GM10248 (cell line): ENCODE data around the gene KCND1.

Experiments
- CTCF ChIA-PET: fragments of 300-600 bp; sonication (Branson Sonifier 250); formaldehyde crosslinking; extraction: SDS; loops from one replicate; lab custom pipeline; 2021; ENCODE audit warnings: antibody characterized with exemption; lab: Yijun Ruan, JAX
- POLR2A ChIA-PET: fragments of 350-650 bp; sonication (Branson Sonifier 250); formaldehyde crosslinking; extraction: SDS; loops from one replicate; lab custom pipeline; 2020; ENCODE audit warnings: antibody characterized with exemption; lab: Yijun Ruan, JAX
- DNase-seq: peaks from one replicate; pipeline ENCODE4 v3.0.0; 2012; ENCODE audit errors: extremely low spot score
- CTCF ChIP-seq: IDR thresholded peaks from 2 replicates; pipeline ENCODE4 v1.5.1; 2012; ENCODE audit warnings: mild to moderate bottlenecking, low read depth; ENCODE audit errors: extremely low read depth, missing control alignments, control extremely low read depth

KCND1 gene

GRCh38 chrX:48913605-48914366, 57.9 kb downstream of the KCND1 start:
- CTCF ChIA-PET: no interaction called here
- TF ChIP-seq CTCF: no peak
- POLR2A ChIA-PET: interaction anchor here (4.8 kb wide), 1 partner anchor 25 kb away, joined by 33 read pairs; no protein-coding TSS in a partner anchor
- no peak for DNase-seq

GRCh38 chrX:48911412-48912182, 60.0 kb downstream of the KCND1 start, which contains the start of gene SLC35A2:
TSS of gene SLC35A2 (minus strand) at chrX:48911646. CDS start at chrX:48911636, 10 bp downstream.
- ChIA-PET POLR2A (interaction anchor here (0.6 to 4.8 kb wide), 9 partner anchors 9 to 110 kb away, joined by 3 to 33 read pairs (median 4); partner anchors contain the start of genes HDAC6, PQBP1 and TIMM17B), CTCF (interaction anchor here (1.1 to 2.3 kb wide), 2 partner anchors 34 to 37 kb away, joined by 4 to 13 read pairs; no protein-coding TSS in a partner anchor)
- no peak for TF ChIP-seq CTCF
- peak; percentile 77 for DNase-seq
